ENCODE results near the gene ODC1.

DNA sequence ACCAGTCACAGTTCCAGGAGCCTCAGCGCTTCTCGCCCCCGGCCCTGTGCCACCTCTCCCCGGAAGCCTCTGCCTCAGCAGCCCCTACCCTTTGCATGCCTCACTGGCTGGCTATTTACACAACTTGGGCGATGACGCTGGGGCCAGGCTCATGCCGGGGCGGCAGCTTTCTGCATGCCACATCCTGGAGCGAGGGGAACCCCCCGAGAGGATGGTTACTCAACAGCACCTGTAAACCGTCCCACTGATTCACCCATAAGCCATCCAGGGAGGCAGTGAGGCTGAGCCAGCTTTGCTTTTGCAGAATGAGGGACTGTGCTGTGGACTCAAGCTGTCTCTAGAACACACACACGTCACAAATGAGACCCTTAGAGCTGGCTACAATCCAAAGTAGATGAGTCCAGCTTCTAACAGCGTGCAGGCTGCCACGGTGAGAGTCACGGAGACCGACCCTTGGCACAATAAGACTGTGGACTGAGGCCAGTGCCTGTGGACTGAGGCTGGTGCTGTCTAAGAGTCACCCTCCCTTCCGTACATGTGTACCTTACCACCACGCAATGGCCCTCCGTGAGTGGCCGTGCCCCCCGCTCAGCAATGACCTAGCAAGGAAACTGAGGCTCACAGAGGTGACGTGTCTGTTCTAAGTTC, 45.6 kb upstream of the ODC1 start:
- TF ChIP-seq, protein P1, sequence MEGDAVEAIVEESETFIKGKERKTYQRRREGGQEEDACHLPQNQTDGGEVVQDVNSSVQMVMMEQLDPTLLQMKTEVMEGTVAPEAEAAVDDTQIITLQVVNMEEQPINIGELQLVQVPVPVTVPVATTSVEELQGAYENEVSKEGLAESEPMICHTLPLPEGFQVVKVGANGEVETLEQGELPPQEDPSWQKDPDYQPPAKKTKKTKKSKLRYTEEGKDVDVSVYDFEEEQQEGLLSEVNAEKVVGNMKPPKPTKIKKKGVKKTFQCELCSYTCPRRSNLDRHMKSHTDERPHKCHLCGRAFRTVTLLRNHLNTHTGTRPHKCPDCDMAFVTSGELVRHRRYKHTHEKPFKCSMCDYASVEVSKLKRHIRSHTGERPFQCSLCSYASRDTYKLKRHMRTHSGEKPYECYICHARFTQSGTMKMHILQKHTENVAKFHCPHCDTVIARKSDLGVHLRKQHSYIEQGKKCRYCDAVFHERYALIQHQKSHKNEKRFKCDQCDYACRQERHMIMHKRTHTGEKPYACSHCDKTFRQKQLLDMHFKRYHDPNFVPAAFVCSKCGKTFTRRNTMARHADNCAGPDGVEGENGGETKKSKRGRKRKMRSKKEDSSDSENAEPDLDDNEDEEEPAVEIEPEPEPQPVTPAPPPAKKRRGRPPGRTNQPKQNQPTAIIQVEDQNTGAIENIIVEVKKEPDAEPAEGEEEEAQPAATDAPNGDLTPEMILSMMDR (IDR thresholded peaks at IDR 0.05; ENCODE audit: low read length), result no peak
- no peak for TF ChIP-seq EZH2 (IDR thresholded peaks at IDR 0.05; ENCODE audit: borderline replicate concordance, low read length)
